HCT116 (cell line): ENCODE data around the gene LRBA.

Experiments used
- ATF3 ChIP-seq: IDR thresholded peaks from 2 replicates; pipeline ENCODE4 v1.6.1; 2012
- CEBPB ChIP-seq: IDR thresholded peaks from 2 replicates; pipeline ENCODE4 v1.6.1; 2012; ENCODE audit warnings: low read depth
- CTCF ChIP-seq, 3 experiments: fragments of 200-600 bp in 1 of 3; sonication (generic) in 1 of 3; IDR thresholded peaks in 2 of 3; conservative IDR thresholded peaks in 1 of 3; 2 replicates each; pipeline ENCODE4 v1.5.1; 2012 to 2017; ENCODE audit warnings: low read depth in 2 of 3, low read length in 2 of 3, antibody characterized with exemption in 1 of 3, borderline replicate concordance in 1 of 3, control low read depth in 1 of 3, mild to moderate bottlenecking in 1 of 3, mixed read lengths in 1 of 3, mixed run types in 1 of 3, moderate library complexity in 1 of 3; ENCODE audit not compliant: insufficient read depth in 1 of 3
- EGR1 ChIP-seq: IDR thresholded peaks from 2 replicates; pipeline ENCODE4 v1.6.1; 2012; ENCODE audit warnings: low read depth
- ELF1 ChIP-seq: IDR thresholded peaks from 2 replicates; pipeline ENCODE4 v1.6.1; 2012; ENCODE audit warnings: low read depth, borderline replicate concordance
- EZH2 ChIP-seq: fragments of 200-600 bp; sonication (generic); IDR thresholded peaks from 2 replicates; pipeline ENCODE4 v1.6.1; 2017; ENCODE audit warnings: antibody characterized with exemption, mixed run types
- EZH2phosphoT487 ChIP-seq: fragments of 200-600 bp; IDR thresholded peaks from 2 replicates; pipeline ENCODE4 v1.6.1; 2018; ENCODE audit warnings: antibody characterized with exemption, borderline replicate concordance
- POLR2A ChIP-seq: IDR thresholded peaks from 2 replicates; pipeline ENCODE4 v1.7.0; 2011; ENCODE audit warnings: borderline replicate concordance; ENCODE audit not compliant: insufficient read depth, insufficient read length; ENCODE audit errors: extremely low read depth
- POLR2AphosphoS5 ChIP-seq: IDR thresholded peaks from 2 replicates; pipeline ENCODE4 v1.6.1; 2011; ENCODE audit warnings: mild to moderate bottlenecking, low read depth, low read length, moderate library complexity
- RAD21 ChIP-seq: IDR thresholded peaks from 2 replicates; pipeline ENCODE4 v1.6.1; 2012; ENCODE audit warnings: low read depth, mild to moderate bottlenecking
- REST ChIP-seq: IDR thresholded peaks from 2 replicates; pipeline ENCODE4 v1.6.1; 2012; ENCODE audit warnings: low read depth
- TCF7L2 ChIP-seq: IDR thresholded peaks from 2 replicates; pipeline ENCODE4 v1.7.0; 2011; ENCODE audit warnings: borderline replicate concordance, inconsistent platforms; ENCODE audit not compliant: insufficient read depth, insufficient read length; ENCODE audit errors: extremely low read depth
- ZNF274 ChIP-seq: fragments of 200-500 bp; sonication (Bioruptor generic); IDR thresholded peaks from 2 replicates; pipeline ENCODE4 v1.6.1; 2014; ENCODE audit warnings: mild to moderate bottlenecking, low read depth, low read length, inconsistent platforms

- TF ChIP-seq CEBPB = no peak
- no peak for TF ChIP-seq REST
- TF ChIP-seq TCF7L2 = no peak
- no peak for TF ChIP-seq CTCF (IDR thresholded peaks at IDR 0.05 in 2 of 3, conservative IDR thresholded peaks at IDR 0.05 in 1 of 3; ENCODE audit: borderline replicate concordance in 1 of 3, insufficient read depth in 1 of 3, low read depth in 2 of 3, low read length in 2 of 3)
- no peak for TF ChIP-seq ELF1
- no peak for TF ChIP-seq EZH2
- TF ChIP-seq ZNF274 = no peak
- TF ChIP-seq RAD21 = no peak
- no peak for TF ChIP-seq EGR1
- TF ChIP-seq POLR2A = no peak
- no peak for TF ChIP-seq ATF3
- TF ChIP-seq POLR2AphosphoS5 = no peak
- TF ChIP-seq EZH2phosphoT487 = no peak
Measured at GRCh38 chr4:150591406-150591805, 423.7 kb downstream of the LRBA start.
